COLO829 (cell line): Measurements from ENCODE around the gene OSBPL5.

Source experiments
- DNase-seq: peaks from one replicate; pipeline ENCODE4 v3.0.0; 2012; ENCODE audit warnings: low spot score

OSBPL5 gene

DNA sequence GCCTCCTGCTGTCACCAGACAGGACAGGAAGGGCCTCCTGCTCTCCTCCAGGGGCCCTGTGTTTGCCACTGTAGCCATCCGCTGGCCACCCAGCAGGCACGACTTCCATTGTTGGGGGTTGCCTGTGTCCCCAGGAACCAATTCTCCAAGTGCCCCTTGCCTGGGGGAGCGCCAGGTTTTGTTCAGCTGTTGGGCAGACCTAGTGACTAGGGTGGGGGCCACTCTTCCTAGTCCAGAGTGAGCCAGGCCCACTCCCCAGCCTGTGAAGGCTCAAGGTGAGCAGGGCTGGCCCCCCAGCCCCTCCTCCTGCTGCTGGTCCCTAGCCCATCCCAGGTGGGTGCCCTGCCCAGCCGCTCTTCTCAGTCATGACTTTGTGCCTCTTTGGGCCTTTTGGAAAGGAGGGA lies 30.9 kb downstream of the OSBPL5 start:
- no peak for DNase-seq

DNA sequence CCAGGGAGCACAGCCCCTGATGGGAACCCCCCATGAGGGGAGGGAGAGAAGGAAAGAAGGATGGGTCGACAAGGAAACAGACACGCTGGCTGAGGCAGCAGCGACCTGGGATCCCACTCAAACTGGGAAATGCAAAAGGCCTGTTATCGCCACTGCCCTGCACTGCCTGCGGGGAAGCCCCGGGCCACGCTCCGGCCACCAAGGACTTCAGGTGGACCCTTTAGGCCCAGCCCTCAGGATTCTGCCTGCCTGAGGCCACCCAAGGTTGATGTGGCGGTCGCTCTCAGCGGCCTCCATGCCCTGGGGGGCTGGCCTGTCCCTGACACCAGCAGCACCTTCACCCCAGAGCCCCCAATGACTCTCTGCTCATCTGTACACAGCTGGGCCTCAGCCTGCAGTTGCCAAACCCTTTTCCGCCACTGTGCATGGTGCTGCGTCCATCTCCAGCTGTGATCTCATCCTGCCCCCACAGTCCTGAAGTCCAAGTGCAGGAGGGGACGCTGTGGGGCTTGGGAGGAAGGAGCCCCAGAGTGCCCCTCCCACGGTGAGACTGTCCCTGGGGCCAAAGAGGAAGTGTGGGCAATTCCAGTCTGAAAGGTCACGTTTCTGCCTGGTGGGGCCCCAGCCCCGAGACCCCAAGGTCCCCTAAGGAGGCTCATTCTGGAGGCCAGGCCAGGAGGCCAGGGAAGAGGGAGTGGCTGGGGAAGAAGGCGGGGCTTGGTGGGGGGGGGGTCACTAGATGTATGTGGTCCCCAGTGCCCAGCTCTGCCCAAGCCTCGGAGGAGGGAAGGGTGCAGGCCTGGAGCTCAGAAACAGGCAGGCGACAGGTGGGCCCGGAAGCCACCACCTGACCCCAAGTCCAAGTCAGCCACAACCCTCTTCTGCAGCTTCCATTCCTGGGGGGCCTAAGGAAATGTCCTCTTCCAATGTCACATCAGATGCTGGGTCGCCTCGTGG lies 31.6 kb downstream of the OSBPL5 start:
- DNase-seq: no peak

DNA sequence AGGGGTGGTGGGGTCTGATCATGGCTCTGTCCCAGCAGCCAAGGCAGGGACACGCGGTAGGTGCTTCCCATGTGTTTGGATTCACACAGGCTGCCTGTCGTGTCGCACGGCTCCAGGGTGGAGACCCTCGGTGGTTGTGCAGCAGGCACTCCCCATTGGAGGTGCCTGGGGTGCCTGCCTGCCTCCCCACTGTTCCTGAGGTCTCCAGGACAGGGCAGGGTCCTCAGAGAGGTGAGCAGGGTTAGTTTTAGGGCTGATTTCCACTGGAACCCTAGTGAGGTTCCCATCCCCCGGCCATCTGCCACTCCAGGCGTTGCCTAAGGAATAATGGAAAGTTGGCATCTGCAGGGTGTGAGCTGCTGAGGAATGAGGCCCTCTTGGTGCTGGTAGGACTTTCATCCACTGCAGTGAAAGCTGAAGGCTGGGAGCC lies 32.3 kb downstream of the OSBPL5 start:
- no peak for DNase-seq

DNA sequence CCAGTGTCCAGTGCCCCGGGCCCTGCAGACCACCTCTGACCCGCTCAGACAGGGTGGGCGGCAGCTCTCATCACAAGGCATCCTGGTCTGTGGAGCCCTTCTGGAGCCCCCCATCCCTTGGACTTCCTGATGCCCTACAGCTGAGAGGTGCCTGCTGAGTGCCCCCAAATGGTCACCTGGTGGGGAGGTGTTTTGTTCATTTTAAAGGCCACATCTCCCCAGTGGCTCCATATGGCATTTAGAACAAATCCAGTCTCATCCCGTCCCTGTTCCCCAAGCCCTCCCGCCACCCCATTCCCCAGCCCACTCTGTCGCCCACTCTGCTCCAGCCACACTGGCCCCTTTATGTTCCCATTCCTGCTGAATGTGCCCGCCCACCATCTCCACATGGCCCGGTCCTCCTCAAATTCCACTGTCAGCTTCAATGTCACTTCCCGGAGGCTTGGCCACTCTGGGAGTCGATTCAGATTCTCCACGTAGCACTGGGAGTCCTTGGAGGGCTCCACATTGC lies 32.8 kb downstream of the OSBPL5 start:
- no peak for DNase-seq

DNA sequence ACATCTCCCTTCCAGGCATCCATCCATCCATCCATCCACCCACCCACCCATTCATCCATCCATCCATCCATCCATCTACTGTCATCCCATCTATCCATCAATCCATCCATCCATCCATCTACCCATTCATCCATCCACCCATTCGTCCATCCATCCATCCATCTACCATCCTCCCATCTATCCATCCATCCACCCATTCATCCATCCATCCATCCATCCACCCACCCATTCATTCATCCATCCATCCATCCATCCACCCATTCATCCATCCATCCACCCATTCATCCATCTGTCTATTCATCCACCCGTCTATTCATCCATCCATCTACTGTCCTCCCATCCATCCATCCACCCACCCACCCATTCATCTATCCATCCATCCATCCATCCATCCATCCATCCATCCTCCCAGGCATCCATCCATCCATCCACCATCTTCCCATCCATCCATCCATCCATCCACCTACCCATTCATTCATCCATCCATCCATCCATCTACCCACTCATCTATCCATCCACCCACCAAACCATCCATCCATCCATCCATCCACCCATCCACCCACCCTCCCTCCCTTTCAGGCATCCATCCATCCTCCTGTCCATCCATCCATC lies 33.7 kb downstream of the OSBPL5 start:
- DNase-seq: no peak

DNA sequence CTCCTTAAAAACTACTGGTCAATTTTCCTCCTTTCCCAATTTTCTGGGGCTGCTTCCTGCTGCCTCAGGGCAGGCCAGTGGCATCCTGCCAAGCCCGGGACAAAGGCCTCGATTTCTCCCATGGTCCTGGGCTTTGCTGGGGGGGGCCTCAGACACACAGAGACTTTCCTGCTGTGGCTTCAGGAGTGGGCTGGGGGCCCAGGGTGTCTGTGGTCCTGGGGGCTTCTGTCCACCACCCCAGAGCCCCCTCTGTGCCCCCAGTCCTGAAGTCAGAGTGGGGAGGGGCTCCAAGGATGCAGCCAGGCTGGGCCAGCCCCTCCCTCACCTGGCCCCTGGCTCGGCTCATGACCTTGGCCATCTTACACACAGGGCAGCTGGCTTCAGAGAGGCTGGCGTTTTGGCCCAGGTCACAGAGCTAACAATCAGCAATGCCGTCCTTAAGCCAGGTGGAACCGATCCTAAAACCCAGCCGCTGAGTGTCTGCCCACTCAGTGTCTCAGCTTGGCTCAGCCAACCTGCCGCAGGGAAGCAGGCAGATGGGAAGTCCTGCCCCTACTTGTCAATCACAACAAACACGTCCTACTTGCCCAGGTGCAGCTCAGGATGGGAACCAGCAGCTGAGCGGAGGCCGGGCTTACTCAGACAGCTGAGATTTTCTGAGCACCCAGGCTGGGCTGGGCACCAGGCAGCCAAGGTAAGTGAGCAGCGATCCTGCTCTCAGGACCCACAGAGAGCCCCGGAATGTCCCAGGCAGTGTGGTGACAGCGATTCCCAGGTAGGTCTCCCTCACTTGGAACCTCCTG lies 34.6 kb downstream of the OSBPL5 start:
- no peak for DNase-seq

DNA sequence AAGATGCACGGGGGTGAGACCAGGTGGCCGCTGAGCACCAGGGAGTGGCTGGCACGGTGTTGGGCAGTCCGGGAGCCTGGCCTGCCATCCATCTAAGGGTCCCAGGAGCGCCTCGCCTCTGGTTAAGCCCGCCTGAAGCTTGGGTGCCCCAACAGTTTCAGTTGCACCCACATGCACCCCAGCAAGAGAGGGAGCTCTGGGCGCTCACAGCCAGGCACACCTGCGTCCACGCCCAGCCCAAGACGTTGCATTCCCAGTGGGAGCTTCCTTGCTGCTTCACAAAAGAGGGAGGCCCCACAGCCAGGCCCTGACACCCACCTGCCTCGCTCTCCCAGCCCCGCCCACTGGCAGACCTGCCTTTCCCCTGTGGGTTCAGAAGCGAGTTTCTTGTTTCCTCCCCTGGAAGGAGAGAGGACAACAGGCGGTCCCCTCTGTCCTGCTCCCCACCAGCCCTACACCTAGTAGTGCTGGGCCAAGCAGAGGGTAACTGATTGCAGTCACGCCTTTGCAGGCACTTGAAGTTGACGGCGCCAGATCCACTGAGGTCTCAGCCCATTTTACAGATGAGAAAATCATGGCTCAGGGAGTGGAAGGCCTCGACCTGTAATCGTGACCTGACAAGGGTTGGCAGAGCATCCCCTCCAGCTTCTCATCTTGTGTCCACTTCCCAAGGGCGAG lies 35.4 kb downstream of the OSBPL5 start:
- no peak for DNase-seq

DNA sequence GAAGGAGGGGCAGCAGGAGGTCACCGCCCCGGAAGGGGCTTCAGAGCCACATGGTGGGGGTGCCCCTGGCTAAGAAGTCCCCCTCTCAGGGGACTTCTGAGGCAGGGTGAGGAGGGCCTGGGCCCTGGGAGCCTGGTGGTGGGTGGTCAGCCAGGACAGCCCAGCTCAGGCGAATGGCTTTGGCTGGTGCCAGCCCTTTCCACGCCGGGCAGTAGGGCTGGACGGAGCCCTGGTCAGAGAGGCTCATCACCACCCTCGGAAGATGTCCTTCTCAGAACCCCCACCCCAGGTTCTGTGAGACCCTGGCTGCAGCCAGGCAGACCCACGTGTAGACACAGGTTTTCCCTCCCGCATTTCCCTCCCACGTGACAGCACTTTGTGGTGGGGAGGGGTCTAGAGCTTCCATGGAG lies 35.9 kb downstream of the OSBPL5 start:
- DNase-seq: no peak

DNA sequence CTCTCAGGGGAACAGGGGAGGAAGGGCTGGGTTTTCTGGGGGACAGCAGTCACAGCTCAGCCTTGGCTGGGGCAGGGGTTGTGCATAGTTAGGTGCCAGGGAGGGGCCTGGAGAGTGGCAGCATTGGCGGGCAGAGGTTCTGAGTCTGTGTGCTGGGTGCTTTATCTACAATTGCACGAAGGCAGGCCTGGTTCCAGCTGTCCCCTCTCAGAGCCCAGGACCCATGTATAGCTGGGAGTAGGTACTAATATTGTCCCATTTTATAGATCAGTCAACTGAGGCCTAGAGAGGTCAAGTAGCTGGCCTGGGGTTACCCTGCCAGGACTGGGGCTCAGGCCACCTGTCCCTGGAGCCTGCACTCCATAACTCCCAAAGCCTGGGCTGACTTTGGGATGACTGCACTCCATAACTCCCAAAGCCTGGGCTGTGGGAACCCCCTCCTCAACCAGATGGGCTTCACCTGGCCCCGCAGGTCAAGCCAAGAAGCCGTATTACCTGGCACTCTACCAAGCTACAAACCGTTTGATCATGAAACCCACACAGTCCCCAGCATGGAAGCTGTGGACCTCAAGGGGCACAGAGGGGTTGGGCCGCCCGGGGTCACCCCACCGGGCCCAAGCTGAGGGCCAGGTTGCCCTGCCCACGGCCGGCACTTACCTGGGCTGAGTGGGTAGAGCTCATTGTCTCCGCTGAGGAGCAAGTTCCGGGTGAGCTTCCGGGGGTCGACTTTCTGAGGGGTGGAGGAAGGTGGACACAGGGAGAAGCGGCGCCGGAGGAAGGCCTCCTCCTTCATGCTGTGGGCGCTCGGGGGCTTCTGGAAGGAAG lies 36.5 kb downstream of the OSBPL5 start:
- no peak for DNase-seq

DNA sequence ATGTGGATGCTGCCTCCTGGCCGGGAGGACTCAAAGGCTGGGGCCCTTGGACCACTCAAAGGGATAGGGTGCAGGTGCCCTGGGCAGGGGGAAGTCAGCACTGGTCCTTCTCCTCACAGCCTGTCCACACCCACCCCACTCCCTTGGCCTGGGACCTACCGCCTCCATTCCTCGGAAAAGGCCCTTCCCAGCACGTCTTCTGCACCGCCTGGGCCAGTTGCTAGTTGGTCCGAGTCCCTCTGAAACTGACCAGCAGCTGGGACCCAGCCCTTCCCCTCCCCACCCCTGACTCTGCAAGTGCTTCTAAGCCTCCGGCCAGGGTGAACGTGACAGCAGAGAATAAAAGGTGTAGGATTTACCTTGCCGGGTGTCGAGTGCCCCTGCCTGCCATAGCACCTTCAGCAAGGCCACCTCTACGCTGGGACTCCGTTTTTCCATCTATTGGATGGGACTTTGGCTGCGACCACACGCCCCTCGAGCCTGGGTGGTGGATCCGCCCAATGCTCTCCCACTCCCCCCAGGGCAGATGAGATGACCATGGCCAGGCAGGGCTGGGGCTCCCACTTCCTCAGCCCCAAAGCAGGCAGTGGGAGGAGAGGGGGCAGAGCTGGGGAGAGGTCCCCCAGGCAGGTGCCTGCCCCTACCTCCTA lies 37.3 kb downstream of the OSBPL5 start:
- no peak for DNase-seq

DNA sequence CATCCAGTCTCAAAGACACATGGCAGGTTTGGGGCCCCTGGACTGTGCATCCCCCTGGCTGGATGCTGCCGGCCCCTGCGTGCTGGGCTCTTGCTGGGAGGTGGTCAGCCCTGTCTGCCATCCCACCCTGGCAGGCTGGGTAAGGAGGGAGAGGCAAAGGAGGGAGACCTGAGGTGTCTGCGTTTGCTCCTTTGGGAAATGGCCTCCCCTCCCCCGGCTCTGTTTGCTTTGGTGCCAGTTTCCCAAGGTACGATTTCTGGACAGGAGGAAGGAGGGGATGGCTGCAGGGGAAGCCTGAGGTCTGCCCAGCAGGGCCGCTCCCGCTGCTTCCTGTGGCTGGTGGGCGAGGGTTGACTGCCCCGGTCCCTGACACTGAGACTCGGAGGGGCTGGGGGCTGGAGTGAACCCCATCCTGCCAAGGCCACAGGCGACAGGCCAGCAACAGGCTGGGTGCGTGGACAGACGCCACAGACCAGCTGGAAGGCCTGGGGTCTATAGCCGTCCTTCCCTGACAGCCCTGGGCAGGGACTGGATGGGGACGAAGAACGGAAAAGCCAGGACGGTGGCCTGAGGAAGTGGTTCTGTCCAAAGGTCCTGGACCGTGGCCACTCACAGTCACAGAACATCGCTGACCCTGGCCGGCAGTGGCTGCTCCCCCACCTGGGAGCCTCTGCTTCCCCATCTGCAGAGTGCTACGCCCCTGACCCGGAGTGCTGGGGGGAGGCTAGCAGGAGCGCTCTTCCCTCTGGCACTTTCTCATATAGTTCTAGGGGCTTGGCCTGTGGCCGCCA lies 38.0 kb downstream of the OSBPL5 start:
- DNase-seq: no peak

DNA sequence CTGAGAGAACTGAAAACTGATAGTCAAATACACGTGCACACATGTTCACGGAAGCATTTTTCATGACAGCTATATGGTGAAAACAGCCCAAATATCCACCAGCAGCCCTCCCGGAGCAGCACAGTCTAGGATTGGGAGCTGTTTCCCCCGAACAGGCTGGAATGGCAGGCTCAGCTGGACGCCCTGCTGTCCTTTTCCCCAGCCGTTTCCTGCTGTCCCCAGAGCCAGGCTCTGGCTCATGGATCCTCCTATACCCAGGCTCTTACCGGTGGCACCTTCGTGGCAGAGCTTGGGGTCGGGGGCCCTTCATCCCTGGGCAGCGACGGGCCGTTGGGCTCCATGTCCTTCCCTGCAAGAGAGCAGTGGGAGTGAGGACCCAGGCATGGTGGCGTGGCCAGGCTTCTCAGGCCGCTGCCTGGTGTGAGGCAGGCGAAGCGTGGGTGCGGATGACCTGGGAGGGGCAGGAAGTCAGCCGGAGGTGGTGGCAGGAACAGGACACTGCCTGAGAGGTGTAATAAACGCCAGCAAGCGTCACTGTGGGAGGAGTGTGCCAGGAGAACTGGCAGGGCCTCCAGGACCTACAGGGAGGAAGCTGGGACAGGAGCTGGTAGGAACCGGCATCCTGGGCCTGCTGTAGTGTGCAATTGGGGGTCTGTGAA lies 38.8 kb downstream of the OSBPL5 start:
- no peak for DNase-seq

DNA sequence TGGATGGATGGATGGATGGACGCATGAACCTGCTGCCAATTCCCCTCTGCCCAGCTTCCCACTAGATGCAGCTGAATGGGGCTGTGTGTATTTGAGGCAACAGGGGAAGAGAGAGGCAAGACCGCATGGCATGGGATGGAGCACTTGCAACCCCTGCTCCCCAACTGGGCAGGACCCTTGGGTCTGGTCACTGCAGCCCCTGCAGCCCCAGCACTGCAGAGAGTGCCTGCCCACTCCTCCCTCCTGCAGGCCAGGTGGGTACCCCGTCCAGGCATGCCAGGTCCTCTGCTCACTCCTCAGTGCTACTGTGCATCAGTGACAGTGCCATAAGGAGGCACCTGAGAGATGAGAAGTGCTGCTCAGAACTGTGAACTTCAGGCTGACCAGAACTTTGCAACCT lies 40.3 kb downstream of the OSBPL5 start:
- no peak for DNase-seq

DNA sequence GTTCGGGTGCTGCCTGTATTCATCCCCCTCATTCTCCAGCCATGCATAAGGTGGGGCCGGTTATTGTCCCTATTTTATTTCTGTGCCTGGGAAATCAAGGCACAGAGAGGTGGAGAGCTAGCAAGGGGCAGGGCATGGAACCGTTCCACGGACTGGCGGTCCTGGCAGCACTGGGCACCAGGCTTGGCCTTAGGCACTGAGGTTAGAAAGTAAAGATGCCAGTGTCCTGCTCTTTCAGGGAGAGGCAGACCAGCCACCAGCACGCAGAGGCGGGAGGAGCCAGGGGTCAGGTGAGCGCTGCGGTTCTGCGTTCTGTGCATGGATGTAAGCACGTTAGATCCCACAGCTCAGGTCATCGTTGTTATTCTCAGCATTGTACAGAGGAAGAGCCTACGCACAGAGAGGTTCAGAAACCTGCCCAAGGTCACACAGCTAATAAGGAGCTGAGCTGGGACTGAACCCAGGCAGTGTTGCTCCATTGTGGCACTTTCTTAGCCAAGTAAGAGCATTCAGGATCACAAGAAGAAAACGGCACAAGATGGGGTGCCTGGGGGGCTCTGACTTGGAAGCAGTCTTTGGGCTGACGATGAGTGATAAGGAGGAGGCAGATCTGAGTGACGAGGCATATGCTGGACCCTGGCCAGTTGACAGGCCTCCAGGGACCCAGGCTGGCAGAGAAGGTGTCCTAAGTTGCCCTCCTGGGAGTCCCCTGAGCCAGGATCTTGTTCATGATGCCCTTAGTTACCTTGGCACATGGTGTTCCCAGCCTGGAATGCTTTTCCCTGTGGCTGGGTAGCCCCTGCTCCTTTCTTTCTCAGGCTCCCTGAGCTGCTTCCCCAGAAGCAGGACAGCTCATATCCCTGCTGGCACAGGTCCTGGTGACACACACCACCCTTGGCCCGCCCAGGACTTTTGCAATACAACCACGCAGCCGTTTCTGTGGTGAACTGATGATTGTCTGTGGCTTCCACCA lies 41.1 kb downstream of the OSBPL5 start:
- no peak for DNase-seq

DNA sequence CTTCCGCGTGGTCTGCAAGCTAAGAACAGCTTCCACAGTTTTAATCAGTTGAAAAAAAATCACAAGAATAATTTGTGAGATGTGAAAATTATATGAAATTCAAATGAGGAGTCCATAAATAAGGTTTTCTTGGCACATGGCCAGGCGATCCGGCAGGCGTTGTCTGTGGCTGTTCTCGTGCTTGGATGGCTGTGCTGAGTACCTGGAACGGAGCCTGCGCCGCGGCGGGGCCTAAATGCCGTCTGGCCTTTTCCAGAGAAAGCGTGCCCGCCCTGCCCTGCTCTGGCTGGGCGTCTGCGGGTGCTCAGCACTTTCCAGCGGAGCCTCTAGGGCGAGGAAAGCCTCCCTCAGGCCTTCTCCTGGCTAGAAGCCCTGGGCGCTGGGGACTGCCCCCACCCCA lies 41.8 kb downstream of the OSBPL5 start:
- DNase-seq: no peak

DNA sequence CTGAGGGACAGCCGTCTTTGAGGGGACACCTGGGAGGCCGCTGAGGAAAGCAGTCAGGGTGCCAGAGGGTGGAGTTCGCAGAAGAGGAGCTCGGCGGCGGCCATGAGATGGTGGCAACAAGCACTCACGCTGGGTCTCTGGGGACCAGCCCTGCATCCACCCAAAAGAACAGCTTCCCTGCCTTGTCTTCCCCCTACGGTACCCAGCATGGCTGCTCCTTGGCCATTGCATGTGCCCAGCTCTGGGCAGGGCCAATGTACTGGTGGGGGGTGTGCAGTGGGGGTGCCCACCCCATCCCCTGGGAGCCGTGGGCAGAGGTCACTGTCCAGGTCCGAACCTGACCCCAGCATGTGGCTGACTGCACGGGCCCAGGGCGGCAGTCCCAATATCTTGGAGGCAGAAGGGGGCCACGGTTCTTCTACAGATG lies 42.3 kb downstream of the OSBPL5 start:
- DNase-seq: no peak

DNA sequence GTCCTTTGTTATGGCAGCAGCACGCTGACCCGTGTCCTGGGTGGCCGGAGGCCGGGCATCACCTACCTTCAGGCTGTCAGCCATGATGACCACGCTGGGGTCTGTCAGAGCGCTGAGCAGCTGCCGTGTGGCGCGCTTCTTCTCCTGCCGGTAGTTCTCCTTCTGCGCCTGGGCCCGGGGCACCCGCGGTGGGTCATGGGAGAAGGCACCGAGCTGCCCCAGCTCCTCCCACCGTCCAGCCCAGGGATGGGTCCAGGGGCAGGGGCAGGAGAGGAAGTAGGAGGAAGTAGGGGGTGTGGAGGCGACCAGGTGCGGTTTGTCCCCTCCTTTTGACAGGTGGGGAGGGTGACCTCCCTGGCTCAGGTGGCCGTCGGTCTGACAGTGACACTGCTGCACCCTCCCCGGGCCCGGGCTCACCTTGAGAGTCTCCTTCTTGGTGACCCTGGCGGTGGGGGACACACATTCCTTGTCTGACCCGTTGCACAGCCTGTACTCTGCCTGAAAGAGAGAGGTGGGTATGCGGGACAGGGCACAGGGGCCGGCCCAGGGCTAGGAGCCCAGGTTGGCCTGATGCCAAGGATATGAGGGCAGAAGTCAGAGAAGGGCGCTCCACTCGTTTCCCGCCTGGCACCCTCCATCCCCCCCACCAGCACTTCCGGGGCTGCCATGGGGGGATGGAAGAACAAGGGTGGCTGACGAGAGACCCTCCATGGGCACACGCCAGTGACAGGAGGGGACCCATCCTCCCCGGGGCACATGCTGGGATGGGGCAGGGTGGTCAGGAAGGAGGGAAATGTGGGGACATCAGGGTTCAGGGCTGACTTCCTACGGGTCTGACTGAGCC lies 43.0 kb downstream of the OSBPL5 start:
- DNase-seq: no peak
